GM12878 (cell line): ENCODE data around the gene CD82. TPM values are rescaled to one million over a fixed set of nuclear protein-coding genes. Genes with fewer than 3 reads are reported as not detected.

Source experiments
- ATF2 ChIP-seq: IDR thresholded peaks from 2 replicates; pipeline ENCODE4 v1.6.1; 2012; ENCODE audit warnings: low read length, inconsistent platforms
- E2F8 ChIP-seq: fragments of 450-650 bp; IDR thresholded peaks from 2 replicates; pipeline ENCODE4 v1.6.1; 2018; ENCODE audit warnings: mild to moderate bottlenecking, low read depth, moderate library complexity; ENCODE audit not compliant: partially characterized antibody
- FOXM1 ChIP-seq: IDR thresholded peaks from 2 replicates; pipeline ENCODE4 v1.6.1; 2012; ENCODE audit warnings: low read depth, mild to moderate bottlenecking, inconsistent platforms, low read length, moderate library complexity
- GABPA ChIP-seq: IDR thresholded peaks from 2 replicates; pipeline ENCODE4 v1.6.1; 2014; ENCODE audit warnings: antibody characterized with exemption, low read depth, mild to moderate bottlenecking, inconsistent platforms
- GATAD2B ChIP-seq: fragments of 450-650 bp; conservative IDR thresholded peaks from 2 replicates; pipeline ENCODE4 v1.6.1; 2017; ENCODE audit warnings: low read depth, mild to moderate bottlenecking, moderate library complexity
- HSF1 ChIP-seq: fragments of 150-350 bp; IDR thresholded peaks from 2 replicates; pipeline ENCODE4 v1.6.1; 2014; ENCODE audit warnings: mild to moderate bottlenecking, low read depth, low read length
- JUNB ChIP-seq: IDR thresholded peaks from 2 replicates; pipeline ENCODE4 v1.6.1; 2016; ENCODE audit warnings: antibody characterized with exemption, mild to moderate bottlenecking
- MEF2A ChIP-seq: IDR thresholded peaks from 2 replicates; pipeline ENCODE4 v1.6.1; 2011; ENCODE audit warnings: low read depth, mild to moderate bottlenecking, low read length, moderate library complexity; ENCODE audit not compliant: insufficient read depth
- MTA3 ChIP-seq: IDR thresholded peaks from 2 replicates; pipeline ENCODE4 v1.6.1; 2012; ENCODE audit warnings: low read length, inconsistent platforms, borderline replicate concordance
- MYC ChIP-seq: IDR thresholded peaks from 2 replicates; pipeline ENCODE4 v1.6.1; 2011; ENCODE audit warnings: mild to moderate bottlenecking, low read length, moderate library complexity, inconsistent platforms; ENCODE audit not compliant: insufficient read depth, insufficient replicate concordance, insufficient read length, severe bottlenecking
- RCOR1 ChIP-seq: conservative IDR thresholded peaks from 2 replicates; pipeline ENCODE4 v1.6.1; 2012; ENCODE audit warnings: low read depth, low read length, improper control_type of control experiment
- SIN3A ChIP-seq: IDR thresholded peaks from 2 replicates; pipeline ENCODE4 v1.6.1; 2012; ENCODE audit warnings: low read depth, low read length, improper control_type of control experiment
- SPI1 ChIP-seq: IDR thresholded peaks from 2 replicates; pipeline ENCODE4 v1.6.1; 2011; ENCODE audit warnings: low read depth, mild to moderate bottlenecking, low read length, moderate library complexity, borderline replicate concordance; ENCODE audit not compliant: insufficient read depth
- SREBF1 ChIP-seq: IDR thresholded peaks from 2 replicates; pipeline ENCODE4 v1.6.1; 2012; ENCODE audit warnings: mild to moderate bottlenecking, low read length
- STAT3 ChIP-seq: IDR thresholded peaks from 2 replicates; pipeline ENCODE4 v1.6.1; 2011; ENCODE audit warnings: low read depth, low read length, improper control_type of control experiment
- ZNF217 ChIP-seq: fragments of 450-650 bp; IDR thresholded peaks from 2 replicates; pipeline ENCODE4 v1.6.1; 2017; ENCODE audit warnings: antibody characterized with exemption, mild to moderate bottlenecking
- ZZZ3 ChIP-seq: IDR thresholded peaks from 2 replicates; pipeline ENCODE4 v1.6.1; 2011; ENCODE audit warnings: low read depth; ENCODE audit not compliant: control insufficient read depth, insufficient read length
- polyA plus RNA-seq, 11 experiments: library from polyadenylated mRNA; depleted of rRNA in 4 of 11; unstranded in 6 of 11; stranded (reverse) in 5 of 11; fragments of >200 nt; fragmentation: Nextera tagmentation in 4 of 11; fragmentation: Illumina TruSeq in 1 of 11; extraction: Ambion mirVana in 4 of 11; extraction: Trizol in 1 of 11; gene quantifications; 1 replicate in 1 of 11; 2 replicates in 10 of 11; pipeline versions ENCODE4 v1.2.1 to v1.2.3, GENCODE V29; 2011 to 2016; ENCODE audit warnings: inconsistent platforms in 2 of 11, missing spikeins in 2 of 11, low read depth in 1 of 11
- total RNA-seq, 4 experiments: library from RNA; depleted of rRNA in 3 of 4; stranded (reverse); fragments of >200 nt in 3 of 4; fragmentation: Illumina TruSeq in 1 of 4; extraction: Trizol in 1 of 4; gene quantifications; 2 replicates each; pipeline versions ENCODE4 v1.2.1 to v1.2.3, GENCODE V29; 2013 to 2021
- TF ChIP-seq, protein P1 (sequence below): fragments of 450-650 bp; IDR thresholded peaks from 2 replicates; pipeline ENCODE4 v1.6.1; 2017; ENCODE audit warnings: mild to moderate bottlenecking, moderate library complexity
- TF ChIP-seq, protein P2 (sequence below): fragments of 450-650 bp; IDR thresholded peaks from 2 replicates; pipeline ENCODE4 v1.6.1; 2014; ENCODE audit warnings: mild to moderate bottlenecking

Gene CD82
- total and polyA plus RNA-seq, 10 of the 15 experiments (the other 5 are each of a cell fraction or from before 2014, with no cell fraction given): 5.2 to 180 (median 84.7) TPM

DNA sequence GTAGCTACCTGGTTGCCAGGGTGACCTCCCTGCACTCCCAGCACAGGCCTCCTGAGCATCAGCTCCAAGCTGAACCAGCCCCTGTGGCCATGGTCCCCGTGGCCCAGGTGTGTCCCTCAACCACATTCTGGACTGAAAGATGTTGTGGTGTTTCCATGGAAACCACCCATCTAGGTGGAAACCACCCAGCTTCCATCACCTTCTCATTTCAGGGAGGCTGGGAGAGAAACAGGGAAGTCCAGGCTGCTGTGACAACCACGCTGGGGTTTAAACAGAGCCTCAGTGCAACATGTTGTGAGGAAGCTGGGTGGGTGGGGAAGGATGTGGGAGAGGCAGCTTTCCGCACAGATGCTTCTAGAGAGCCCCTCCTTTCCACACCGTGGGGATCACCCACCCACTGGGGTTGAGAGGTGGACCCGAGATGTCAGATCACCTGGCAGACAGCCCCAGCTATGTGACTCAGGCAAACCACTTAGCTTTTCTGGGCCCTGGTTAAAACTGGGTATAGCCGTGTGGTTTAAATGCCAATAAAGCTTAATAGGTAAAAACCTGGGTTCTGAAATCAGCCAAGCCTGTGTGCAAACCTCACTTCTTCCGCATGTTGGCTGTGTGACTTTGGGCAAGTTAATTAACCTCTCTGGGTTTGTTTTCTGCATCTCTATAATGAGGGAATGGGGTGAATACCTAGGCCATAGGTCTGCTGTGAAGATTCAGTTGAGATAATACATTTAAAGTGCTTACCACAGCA is 46.4 kb downstream of the CD82 start (continued):
- TF ChIP-seq, protein P1, sequence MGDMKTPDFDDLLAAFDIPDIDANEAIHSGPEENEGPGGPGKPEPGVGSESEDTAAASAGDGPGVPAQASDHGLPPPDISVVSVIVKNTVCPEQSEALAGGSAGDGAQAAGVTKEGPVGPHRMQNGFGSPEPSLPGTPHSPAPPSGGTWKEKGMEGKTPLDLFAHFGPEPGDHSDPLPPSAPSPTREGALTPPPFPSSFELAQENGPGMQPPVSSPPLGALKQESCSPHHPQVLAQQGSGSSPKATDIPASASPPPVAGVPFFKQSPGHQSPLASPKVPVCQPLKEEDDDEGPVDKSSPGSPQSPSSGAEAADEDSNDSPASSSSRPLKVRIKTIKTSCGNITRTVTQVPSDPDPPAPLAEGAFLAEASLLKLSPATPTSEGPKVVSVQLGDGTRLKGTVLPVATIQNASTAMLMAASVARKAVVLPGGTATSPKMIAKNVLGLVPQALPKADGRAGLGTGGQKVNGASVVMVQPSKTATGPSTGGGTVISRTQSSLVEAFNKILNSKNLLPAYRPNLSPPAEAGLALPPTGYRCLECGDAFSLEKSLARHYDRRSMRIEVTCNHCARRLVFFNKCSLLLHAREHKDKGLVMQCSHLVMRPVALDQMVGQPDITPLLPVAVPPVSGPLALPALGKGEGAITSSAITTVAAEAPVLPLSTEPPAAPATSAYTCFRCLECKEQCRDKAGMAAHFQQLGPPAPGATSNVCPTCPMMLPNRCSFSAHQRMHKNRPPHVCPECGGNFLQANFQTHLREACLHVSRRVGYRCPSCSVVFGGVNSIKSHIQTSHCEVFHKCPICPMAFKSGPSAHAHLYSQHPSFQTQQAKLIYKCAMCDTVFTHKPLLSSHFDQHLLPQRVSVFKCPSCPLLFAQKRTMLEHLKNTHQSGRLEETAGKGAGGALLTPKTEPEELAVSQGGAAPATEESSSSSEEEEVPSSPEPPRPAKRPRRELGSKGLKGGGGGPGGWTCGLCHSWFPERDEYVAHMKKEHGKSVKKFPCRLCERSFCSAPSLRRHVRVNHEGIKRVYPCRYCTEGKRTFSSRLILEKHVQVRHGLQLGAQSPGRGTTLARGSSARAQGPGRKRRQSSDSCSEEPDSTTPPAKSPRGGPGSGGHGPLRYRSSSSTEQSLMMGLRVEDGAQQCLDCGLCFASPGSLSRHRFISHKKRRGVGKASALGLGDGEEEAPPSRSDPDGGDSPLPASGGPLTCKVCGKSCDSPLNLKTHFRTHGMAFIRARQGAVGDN: peak; percentile 67; the same call in 1 of the 2 replicates
- TF ChIP-seq ZZZ3: no peak
- TF ChIP-seq MEF2A: no peak
- no peak for TF ChIP-seq GABPA
- TF ChIP-seq RCOR1: 0 out of 2 replicates have a peak, but pooled peaks have one; percentile 33
- no peak for TF ChIP-seq MTA3
- TF ChIP-seq, protein P2, sequence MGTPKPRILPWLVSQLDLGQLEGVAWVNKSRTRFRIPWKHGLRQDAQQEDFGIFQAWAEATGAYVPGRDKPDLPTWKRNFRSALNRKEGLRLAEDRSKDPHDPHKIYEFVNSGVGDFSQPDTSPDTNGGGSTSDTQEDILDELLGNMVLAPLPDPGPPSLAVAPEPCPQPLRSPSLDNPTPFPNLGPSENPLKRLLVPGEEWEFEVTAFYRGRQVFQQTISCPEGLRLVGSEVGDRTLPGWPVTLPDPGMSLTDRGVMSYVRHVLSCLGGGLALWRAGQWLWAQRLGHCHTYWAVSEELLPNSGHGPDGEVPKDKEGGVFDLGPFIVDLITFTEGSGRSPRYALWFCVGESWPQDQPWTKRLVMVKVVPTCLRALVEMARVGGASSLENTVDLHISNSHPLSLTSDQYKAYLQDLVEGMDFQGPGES: no peak
- peak; percentile 24; the same call in 1 of the 2 replicates for TF ChIP-seq SIN3A
- TF ChIP-seq MYC: no peak
- TF ChIP-seq GATAD2B: peak; percentile 58
- TF ChIP-seq HSF1: no peak
- TF ChIP-seq ZNF217: peak; percentile 96
- TF ChIP-seq ATF2: 0 out of 2 replicates have a peak, but pooled peaks have one; percentile 29
- TF ChIP-seq STAT3: no peak
- no peak for TF ChIP-seq SREBF1
- TF ChIP-seq FOXM1: no peak
- TF ChIP-seq E2F8: no peak
- TF ChIP-seq JUNB: no peak
- TF ChIP-seq SPI1: peak; percentile 79
